Measurements from ENCODE around the gene CMTM3. TPM values are rescaled to one million over a fixed set of nuclear protein-coding genes. Genes with fewer than 3 reads are reported as not detected.

The CMTM3 gene
- total and polyA plus RNA-seq, 8 donors = 0.79 to 20.8 (median 4.0) TPM

DNA sequence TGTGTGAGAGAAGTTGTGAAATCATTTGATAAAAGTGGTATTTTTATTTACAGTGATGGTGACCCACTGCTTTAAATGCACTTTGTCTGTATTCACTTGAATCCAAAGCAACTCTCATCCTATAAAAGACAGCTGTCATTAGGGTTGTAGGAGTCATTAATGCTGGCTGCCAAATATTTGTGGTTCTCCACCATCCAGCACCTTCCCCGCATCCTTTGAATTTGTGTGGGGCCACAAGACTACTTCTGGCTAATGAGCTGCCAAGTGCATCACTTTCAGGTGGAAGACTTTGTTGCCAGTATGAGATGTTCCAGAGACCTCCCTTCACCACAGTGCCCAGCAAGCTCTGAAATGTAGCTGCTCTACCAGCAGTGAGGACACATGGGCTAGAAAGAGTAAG lies 43.4 kb downstream of the CMTM3 start:
- intact Hi-C loops (cut with DNase I) = no loop called here
- Histone ChIP-seq H3K27me3 (no peaks in the 10 kb centered on the region), H3K36me3 (no peaks in the 10 kb centered on the region), H3K4me3 (no peak overlapping the region), H3K9me3 (no peaks in the 10 kb centered on the region), H3K4me1 (peaks cover 0 to 7% (median 0%) of the 10 kb centered on the region in 3 donors), H3K27ac (no peak overlapping the region)
- TF ChIP-seq, protein P1, sequence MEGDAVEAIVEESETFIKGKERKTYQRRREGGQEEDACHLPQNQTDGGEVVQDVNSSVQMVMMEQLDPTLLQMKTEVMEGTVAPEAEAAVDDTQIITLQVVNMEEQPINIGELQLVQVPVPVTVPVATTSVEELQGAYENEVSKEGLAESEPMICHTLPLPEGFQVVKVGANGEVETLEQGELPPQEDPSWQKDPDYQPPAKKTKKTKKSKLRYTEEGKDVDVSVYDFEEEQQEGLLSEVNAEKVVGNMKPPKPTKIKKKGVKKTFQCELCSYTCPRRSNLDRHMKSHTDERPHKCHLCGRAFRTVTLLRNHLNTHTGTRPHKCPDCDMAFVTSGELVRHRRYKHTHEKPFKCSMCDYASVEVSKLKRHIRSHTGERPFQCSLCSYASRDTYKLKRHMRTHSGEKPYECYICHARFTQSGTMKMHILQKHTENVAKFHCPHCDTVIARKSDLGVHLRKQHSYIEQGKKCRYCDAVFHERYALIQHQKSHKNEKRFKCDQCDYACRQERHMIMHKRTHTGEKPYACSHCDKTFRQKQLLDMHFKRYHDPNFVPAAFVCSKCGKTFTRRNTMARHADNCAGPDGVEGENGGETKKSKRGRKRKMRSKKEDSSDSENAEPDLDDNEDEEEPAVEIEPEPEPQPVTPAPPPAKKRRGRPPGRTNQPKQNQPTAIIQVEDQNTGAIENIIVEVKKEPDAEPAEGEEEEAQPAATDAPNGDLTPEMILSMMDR (IDR thresholded peaks at IDR 0.05) = no peak
- no peak for ATAC-seq
- no peak for DNase-seq
- WGBS, 2 donors = 92 to 100% methylated on average over 1 of the region's 1 CpG
- FAIRE-seq = no peak

DNA sequence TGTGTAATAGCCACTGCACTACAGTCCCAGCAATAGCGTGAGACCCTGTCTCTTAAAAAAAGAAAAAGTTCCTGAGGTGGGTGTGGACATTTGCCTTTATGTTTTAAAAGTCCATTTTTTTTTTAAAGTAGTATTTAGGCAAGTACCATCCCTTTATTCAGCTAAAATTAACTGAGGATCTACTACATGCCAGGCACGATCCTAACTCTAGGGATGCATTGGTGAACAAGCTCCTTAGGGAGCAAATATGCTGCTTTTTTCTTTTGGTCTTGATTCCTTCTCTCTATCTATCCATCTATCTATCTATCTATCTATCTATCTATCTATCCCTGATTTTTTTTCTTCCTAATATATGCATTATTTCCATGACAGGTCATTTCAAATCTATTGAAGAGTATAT lies 44.7 kb downstream of the CMTM3 start:
- no peak overlapping the region for H3K4me3 ChIP-seq
- no peaks in the 10 kb centered on the region for H3K36me3 ChIP-seq
- TF ChIP-seq, protein P1 (IDR thresholded peaks at IDR 0.05) = no peak
- DNase-seq (no peak), ATAC-seq (no peak), FAIRE-seq (no peak)
- no peaks in the 10 kb centered on the region for H3K9me3 ChIP-seq
- no peak overlapping the region for H3K27ac ChIP-seq
- intact Hi-C loops (cut with DNase I) = no loop called here
- 93 to 100% methylated on average over 2 of the region's 2 CpGs for WGBS, 2 donors
- H3K27me3 ChIP-seq = no peaks in the 10 kb centered on the region
- peaks cover 0 to 3% (median 0%) of the 10 kb centered on the region in 3 donors for H3K4me1 ChIP-seq

DNA sequence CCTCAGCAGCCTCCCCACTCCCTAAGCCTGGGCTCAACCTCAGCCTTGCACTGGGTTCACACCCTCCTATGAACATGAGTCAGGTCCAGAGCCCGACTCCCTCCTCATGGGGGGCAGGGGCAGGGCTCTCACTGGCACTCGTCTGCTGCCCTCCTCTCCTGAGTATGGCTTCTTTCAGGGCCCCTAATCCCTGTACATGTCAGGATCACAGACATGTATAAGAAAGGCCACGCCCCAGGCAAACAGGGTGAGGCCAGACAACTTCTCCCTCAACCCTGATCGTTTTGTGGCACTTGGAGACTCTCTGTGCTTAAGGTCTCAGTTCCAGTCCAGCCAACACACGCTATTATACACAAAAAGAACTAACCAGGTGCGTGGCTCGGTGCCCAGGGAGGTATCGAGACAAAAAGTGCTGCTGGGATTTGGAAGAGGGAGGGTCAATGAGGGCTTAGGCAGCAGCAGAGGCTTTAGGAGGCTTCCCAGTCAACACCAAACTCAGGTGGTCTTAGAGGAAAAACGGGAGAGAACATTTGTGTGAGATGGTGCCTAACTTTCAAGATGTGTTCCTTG lies 45.2 kb downstream of the CMTM3 start:
- Histone ChIP-seq H3K4me3 (no peak overlapping the region), H3K4me1 (peaks cover 0 to 3% (median 0%) of the 10 kb centered on the region in 3 donors)
- no peak for FAIRE-seq

DNA sequence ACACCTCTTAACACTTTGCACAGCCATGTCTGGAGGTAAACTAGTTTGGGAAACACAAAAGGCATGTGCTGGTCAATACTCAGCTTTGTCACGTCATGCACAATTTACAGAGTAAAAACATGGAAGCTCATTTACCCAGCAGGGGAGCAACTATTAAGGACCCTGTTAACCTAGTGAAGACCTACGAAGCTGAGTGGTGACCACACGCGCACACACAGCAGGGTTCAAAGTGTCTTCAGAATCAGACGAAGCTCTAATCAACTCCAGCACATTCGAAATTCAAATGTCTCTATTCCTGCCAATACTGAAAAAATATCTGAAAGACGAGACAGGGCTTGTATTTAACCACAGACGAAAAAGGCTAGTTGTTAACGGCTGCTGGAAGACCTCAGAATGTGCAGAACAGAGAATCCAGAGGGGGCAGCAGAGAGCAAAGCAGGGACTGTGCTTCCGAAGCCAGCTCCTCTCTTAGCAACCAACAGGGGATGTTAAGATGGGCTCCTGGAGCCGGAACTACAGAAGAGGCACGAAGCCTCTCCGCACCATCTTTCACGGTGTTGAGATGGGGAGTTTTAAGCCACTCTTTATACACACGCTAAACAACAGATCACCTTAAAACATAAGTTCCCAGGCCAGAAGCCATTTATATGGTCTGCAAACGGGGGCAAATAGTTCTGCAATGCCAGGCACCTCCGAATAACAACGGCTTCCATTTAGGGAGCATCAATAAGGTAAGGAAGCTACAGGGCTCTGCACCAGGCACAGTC lies 46.4 kb downstream of the CMTM3 start:
- TF ChIP-seq, protein P1 (IDR thresholded peaks at IDR 0.05) = peak; percentile 87 to 90 (median 88)
- 25 to 27% methylated on average over 18 of the region's 18 CpGs for WGBS, 2 donors
- no peak overlapping the region for H3K4me3 ChIP-seq
- no peaks in the 10 kb centered on the region for H3K9me3 ChIP-seq
- no peaks in the 10 kb centered on the region for H3K36me3 ChIP-seq
- ATAC-seq = peak; percentile 81 to 98 (median 96)
- H3K27me3 ChIP-seq = no peaks in the 10 kb centered on the region
- peak in 5 of 6 donors; percentile 65 to 76 (median 70) for DNase-seq
- intact Hi-C loops (cut with DNase I) = no loop called here
- H3K27ac ChIP-seq = no peak overlapping the region
- peaks cover 0 to 3% (median 0%) of the 10 kb centered on the region in 3 donors for H3K4me1 ChIP-seq
- FAIRE-seq = no peak

More for the DNA sequence above, 45.2 kb downstream of the CMTM3 start:
- Histone ChIP-seq H3K27ac (no peak overlapping the region), H3K9me3 (no peaks in the 10 kb centered on the region), H3K36me3 (no peaks in the 10 kb centered on the region), H3K27me3 (no peaks in the 10 kb centered on the region)
- intact Hi-C loops (cut with DNase I) = no loop called here
- DNase-seq (no peak), ATAC-seq (peak in 1 of 4 donors; percentile 17)
- 69 to 71% methylated on average over 9 of the region's 9 CpGs for WGBS, 2 donors
- TF ChIP-seq, protein P1 (IDR thresholded peaks at IDR 0.05) = no peak

DNA sequence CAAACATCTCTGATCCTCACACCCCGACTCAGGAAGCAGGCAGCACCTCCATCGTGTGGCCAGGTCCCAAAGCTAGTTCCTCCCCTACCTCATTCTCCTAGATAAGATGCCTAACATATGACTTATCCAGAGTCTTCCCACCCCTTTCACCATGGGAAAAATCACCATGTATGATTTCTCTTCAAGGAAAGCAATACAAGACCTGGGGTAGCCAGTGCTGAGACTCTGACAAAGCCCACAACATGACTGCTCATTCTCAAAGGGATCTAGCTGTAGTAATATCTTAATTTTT lies 46.9 kb downstream of the CMTM3 start:
- FAIRE-seq = no peak
- Histone ChIP-seq H3K36me3 (no peaks in the 10 kb centered on the region), H3K4me3 (no peak overlapping the region), H3K27ac (no peak overlapping the region), H3K27me3 (no peaks in the 10 kb centered on the region), H3K9me3 (no peaks in the 10 kb centered on the region), H3K4me1 (peaks cover 0 to 3% (median 0%) of the 10 kb centered on the region in 3 donors)
- TF ChIP-seq, protein P1 (IDR thresholded peaks at IDR 0.05) = no peak
- 61 to 67% methylated on average over 2 of the region's 2 CpGs for WGBS, 2 donors
- intact Hi-C loops (cut with DNase I) = no loop called here
- DNase-seq = no peak
- peak in 1 of 4 donors; percentile 3 for ATAC-seq
